Measurements from ENCODE around the gene ADAMTS13.
A peak's percentile ranks its signal among the peaks of the same experiment; 100 is the strongest.
"Not testable (repeated sequence)": the region's sequence is repeated elsewhere in the genome, so short reads cannot be mapped to it uniquely, and the experiment has no call there.

ADAMTS13 gene

GRCh38 chr9:133421615-133422542 lies at the start of gene ADAMTS13:
Gene ADAMTS13, plus strand, starts transcription at chr9:133422367. Its CDS starts 77 bp downstream, at chr9:133422444.
- DNase-seq, result peak; percentile 63

GRCh38 chr9:133374612-133375115 lies 47.5 kb upstream of the ADAMTS13 start:
- DNase-seq, result no peak

GRCh38 chr9:133375116-133375723 lies 46.9 kb upstream of the ADAMTS13 start:
- DNase-seq, result no peak

- peak; percentile 95 for DNase-seq
These were observed 46.2 kb upstream of the ADAMTS13 start, which contains the start of the genes STKLD1 and SURF4 for GRCh38 chr9:133375724-133376654. Gene STKLD1, plus strand, starts transcription at chr9:133376366. Its CDS starts 108 bp downstream, at chr9:133376474. Gene SURF4, minus strand, starts transcription at chr9:133376060. Its CDS starts 91 bp downstream, at chr9:133375969.

- not testable (repeated sequence) for DNase-seq
These were observed 44.9 kb upstream of the ADAMTS13 start for GRCh38 chr9:133377280-133377679.

GRCh38 chr9:133377721-133378216 lies 44.4 kb upstream of the ADAMTS13 start:
- no peak for DNase-seq

GRCh38 chr9:133378408-133378962 lies 43.7 kb upstream of the ADAMTS13 start:
- DNase-seq, result no peak

- DNase-seq, result no peak
These were observed 42.7 kb upstream of the ADAMTS13 start for GRCh38 chr9:133379153-133380086.

GRCh38 chr9:133380734-133381133 lies 41.4 kb upstream of the ADAMTS13 start:
- no peak for DNase-seq

- DNase-seq, result no peak
These were observed 39.5 kb upstream of the ADAMTS13 start for GRCh38 chr9:133382507-133383141.

- DNase-seq, result no peak
These were observed 38.7 kb upstream of the ADAMTS13 start for GRCh38 chr9:133383438-133383837.

- no peak for DNase-seq
These were observed 37.3 kb upstream of the ADAMTS13 start for GRCh38 chr9:133384736-133385321.

GRCh38 chr9:133385452-133385851 lies 36.7 kb upstream of the ADAMTS13 start:
- no peak for DNase-seq

- no peak for DNase-seq
These were observed 35.8 kb upstream of the ADAMTS13 start for GRCh38 chr9:133386338-133386737.

- DNase-seq, result no peak
These were observed 34.5 kb upstream of the ADAMTS13 start for GRCh38 chr9:133387680-133388079.

- no peak for DNase-seq
These were observed 33.1 kb upstream of the ADAMTS13 start for GRCh38 chr9:133389025-133389557.

GRCh38 chr9:133389562-133389961 lies 32.6 kb upstream of the ADAMTS13 start:
- DNase-seq, result no peak

- DNase-seq, result no peak
These were observed 31.5 kb upstream of the ADAMTS13 start for GRCh38 chr9:133390713-133391112.

GRCh38 chr9:133391449-133391848 lies 30.7 kb upstream of the ADAMTS13 start:
- not testable (repeated sequence) for DNase-seq

- DNase-seq, result not testable (repeated sequence)
These were observed 29.9 kb upstream of the ADAMTS13 start for GRCh38 chr9:133392308-133392707.

Data from stimulated activated CD4-positive, alpha-beta T cell treated with anti-CD3 and anti-CD28 coated beads, Interleukin-1b, Interleukin-23, amount 100 ng/mL, for 48 hours (primary cell).